Stimulated activated CD8-positive, alpha-beta memory T cell treated with anti-CD3 and anti-CD28 coated beads, Interleukin-12 subunit alpha, Interleukin-12 subunit beta, amount 100 ng/mL, for 24 hours (primary cell): ENCODE measurements around the gene CD47.

Source experiments
- DNase-seq: peaks from one replicate; pipeline ENCODE4 v3.0.0-alpha.2; 2020; ENCODE audit errors: extremely low read depth

The CD47 gene

DNA sequence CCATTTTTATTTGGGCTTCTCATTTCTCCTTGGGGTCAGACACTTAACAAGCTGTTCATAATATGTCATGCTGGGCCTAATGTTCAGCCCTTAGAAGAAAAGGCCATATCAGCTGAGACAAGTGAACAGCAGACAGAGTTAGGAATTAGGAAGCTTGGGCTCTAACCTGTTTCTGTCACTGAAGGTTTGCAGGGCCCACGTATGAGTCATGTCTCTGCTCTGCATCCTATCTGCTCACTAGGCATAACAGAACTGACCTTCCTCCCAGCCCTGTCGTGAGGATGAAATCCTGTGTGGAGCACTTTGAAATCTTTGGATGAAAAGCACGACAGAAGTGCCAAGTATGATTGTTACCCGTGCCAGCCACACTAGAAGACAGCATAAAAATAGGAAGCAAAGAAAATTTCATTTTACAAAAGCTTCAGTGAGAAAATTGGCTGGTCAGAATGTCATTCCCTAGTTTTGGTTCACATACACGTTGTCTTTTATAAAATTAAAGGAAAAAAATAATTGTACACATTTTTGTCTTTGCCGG is 26.5 kb upstream of the CD47 start:
- no peak for DNase-seq

DNA sequence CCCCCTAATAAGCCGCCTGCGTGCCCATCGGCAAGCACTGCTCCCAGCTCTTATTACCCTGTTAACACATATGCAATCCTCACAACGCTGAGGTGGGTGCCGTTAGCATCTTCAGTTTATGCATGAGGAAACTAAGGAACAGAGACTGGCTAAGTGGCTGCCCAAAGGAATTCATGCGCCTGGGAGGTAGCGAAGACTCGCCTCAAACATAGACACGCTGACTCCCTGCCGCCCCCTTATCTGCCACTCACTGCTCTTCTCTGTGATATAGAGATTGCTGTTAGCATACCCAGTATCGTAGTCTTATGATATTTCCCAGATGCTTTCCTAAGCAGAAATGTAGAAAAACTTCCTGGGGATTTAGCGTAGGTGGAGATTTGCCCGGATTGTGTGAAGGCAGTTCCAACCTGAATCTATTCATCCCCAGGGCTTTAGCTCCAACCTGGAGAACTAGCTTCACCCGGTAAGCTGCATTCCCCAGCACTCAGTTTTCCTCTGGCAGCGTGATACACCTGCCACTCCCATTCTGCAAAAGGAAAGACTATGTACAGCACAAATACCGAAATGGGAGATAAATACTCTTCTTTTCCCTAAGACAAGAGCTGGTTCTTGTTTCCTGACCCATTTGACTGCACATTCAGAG is 23.7 kb upstream of the CD47 start:
- DNase-seq = no peak

DNA sequence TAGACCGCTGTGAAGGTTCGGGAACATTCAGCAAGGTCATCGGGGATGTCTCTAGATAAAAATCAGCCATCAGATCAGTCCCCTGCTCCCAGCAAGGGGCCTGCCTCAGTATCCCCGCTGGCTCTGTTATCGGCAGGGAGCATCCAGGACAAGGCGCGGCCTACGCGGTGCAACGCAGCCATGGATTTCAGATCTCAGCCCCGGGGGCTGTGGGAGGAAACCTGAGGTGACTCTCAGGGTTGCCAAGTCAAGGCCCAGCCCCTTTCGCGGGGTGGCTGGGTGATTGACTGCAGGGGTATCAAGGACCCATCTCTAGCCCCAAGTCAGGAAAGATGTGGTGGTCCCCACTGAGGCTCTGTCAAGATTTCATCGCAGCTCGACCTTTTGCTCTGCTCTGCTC is 23.1 kb upstream of the CD47 start:
- DNase-seq = no peak

DNA sequence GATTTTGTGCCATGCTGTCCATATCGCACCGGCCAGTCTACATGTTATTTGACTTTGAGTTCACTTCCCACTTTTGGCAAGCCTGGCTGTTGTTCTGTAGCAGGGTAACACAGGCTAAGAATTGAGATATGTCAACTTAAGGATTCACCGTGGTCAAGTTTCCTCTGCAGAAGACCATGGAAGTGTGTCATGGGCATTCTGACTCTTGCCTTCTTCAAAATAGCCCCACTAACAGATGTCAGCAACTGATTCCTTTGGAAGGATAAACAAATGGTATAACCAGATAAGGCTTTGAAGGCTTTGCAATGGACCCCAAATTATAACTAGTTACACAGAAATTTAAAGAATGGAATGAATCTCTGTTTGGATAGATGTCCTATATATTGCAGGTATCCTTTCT is 20.1 kb upstream of the CD47 start:
- DNase-seq = no peak

DNA sequence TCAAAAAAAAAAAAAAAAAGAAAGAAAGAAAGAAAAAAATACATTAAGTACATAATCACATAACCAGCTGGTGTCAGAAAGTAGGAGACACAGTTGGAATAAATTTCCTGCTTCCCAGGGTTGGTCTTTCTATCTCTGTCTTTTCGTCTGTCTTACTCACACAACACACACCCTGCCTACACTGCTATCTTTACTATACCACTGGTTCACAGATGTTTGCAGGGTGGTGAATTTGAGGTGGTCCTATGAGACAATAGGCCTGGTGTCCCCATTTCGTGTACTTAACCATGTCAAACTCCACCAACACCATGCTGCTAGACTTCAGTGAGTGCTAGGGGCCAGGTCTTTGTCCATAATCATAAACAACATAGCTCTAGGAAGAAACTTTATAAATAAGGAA is 17.6 kb upstream of the CD47 start:
- DNase-seq = no peak

DNA sequence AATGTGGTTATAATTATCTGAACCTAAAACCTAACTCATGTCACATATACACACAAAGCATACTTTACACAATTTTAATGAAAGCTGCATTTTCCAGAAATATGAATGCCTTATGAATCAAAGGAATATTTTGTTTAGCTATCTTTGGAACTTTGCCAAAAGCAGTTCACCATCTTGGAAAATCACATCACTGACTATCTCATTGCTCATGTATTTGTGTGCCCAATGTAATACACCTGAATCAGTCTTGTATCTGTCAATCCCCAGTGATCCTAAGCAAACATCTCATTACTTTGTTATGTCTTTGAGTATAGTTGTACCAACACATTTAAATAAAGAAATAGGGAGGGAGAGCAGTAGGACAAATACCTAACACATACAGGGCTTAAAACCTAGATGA is 15.6 kb upstream of the CD47 start:
- no peak for DNase-seq

DNA sequence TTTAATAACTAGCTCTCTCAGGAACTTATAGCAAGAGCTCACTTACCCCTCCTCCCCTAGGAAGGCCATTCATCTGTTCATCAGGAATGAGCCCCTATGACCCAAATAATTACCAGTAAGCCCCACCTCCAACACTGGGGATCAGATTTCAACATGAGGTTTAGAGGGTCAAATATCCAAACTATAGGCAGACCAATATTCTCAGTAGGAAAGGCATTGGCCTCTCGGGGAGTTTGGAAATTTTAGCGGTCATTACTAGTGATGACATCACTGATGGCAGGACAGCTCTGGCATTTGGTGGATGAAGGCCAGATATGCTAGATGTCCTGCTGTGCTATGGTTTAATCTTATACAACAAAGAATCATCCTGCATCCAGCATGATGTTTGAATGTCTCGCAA is 15.2 kb upstream of the CD47 start:
- DNase-seq = no peak

DNA sequence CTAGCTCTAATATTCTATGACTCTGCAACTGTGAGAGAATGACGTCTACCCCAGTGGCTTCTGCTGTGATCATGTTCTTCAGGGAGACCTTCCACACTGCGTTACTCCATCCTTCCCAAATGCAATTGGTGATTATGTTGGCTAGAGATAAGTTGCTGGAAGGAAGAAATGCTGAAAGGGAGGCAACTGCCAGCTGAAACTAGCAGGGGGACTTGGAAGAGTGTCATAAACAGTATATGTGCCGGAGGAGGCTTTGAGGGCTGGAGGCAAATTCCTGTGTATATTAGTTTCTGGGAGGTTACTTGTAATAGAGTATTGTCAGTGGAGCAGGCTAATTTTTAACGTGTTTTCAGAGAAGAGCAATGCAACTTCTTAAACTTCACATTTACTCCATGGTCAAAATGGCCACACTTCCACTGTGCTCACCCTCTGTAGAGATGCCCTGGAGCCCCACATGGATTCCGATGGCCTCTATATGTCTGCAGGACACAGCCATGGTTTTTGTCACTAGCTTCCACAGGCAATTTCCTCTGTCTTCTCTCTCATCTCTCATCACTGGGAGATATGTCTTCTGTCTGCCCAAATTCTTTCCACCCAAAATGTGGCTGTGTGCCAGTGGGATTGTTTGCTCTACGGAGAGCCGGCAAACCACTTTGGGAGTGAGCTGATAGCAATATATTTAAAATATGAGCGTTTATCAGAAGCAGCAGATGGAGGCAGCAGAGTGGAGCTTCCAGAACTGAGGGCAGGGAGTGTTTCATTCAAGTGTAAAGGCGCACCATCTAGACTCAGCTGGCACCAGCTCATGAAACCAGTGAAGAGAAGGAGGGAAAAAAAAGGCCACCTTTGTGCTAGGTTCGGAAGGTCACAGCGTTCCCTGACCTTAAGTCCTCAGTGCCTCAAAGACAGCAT is 13.3 kb upstream of the CD47 start:
- no peak for DNase-seq

DNA sequence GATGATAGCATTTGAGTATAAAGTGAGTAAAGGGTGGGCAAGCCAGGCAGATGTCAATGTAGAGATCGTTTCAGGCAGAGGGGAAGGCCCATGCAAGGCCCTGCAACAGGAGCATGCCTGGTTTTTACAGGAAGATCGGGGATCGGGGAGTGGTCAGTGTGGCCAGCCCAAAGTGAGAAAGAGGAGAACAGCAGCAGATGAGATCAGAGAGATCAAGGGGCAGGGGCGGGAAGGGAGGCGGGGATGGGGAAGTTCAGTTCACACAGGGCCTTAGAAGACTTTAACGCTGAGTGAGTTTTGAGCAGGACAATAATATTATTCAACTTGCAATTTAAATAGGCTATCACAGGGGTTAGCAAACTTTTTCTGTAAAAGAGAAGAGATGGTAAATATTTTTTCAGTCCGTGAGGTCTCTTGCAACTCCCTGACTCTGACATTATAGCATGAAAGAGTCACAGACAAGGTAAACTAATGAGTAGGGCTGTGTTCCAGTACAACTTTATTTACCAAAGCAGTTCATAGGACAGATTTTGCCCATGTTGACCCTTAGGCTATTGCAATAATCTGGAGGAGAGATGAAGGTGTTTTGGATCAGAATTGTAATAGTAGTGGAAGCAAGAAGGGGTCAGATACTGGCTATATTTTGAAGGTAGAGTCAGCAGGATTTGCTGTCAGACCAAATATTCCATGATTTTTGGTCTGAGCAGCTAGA is 12.4 kb upstream of the CD47 start:
- DNase-seq = no peak

DNA sequence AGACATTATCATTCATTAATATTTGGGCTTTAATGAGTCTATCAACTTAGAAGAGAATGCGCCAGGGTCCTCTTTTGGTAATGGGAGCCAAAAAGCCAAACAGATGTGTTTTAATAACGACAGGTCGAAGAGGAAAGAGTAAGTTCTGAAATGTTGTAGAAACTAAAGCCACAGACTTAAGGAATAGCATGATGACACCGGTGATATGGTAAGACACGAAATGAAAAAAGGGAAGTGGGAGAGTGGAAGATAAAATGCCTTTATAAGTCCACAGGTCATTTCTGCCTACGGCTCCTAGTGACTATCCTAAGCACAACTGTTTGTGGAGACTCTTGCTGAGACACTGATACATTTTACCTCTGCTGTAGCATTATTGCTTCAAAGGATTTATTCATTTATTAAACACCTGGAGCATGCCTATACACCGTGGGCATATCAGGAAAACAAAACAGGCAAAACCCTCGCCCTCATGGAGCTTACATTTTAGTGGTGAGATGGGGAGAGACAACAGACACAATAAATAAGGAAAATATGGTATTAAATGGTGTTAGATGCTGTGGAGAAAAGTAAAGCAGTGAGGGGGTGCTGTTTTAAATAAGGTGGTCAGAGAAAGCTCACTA is 11.7 kb upstream of the CD47 start:
- DNase-seq = no peak

DNA sequence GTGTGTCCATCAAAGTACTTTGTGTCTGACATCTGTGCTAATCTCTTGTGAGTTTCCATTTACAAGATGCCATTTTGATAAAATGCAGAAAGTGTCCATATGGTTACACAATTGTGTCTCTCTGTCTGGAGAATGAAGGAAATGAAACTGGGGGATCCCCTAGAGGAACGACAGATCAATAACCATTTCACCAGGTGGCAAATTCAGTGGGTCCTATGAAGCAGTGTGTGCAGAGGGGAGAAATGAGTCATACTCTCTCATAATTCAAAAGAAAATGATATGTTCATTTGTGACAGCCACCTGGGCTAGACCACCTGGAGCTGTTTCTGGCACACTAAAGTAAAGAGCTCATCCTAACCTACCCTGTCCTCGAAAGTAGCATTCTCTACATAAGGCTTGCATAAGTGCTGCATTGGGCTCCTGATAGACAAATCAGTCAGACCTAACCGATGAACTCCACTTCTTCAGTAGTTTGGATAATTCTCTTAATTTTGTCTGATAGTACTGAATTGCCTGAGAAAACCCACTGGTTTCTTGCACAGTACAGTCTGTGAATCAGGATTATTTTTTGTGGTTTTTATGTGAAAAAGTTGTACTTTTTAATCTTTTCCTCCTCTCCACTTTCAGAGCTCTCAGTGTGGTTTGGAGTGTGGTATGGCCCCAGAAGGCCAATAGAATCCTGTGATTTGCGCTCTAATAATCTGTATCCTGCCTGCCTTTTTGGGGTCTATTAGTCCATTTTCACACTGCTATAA is 10.3 kb upstream of the CD47 start:
- no peak for DNase-seq

DNA sequence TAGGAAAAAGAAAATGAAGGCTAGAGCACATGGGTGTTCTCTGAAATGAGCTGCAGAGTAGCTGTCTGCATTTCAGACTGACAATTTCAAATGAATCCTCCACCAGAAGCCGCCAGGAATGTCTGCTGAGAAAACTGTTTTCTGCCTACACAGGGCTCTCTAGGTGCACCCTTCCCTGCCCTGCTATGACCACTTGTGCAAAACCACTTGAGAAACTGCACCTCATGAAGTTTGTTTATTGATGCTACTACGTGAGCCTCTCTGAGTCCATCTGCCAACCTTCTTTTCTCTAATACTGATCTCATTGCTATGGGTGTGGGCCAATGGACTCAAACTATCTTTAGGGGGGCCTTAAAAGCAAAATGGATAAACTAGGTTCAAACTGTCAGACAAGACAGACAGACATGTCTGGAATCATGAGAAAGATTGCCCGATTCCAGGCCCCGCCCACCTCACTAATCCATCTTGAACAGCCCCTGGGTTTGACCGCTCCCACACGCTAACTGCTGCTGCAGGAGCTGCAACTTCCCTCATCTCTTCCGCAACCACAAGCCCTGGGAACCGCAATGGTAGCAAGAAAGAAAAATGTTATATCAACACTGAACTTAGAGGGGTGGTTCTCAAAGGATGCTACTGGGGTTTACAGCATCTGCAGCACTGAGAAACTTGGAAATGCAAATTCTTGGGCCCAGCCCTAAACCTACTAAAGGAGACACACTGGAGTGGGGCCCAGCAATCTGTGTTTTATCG is 9.0 kb upstream of the CD47 start:
- DNase-seq = no peak

DNA sequence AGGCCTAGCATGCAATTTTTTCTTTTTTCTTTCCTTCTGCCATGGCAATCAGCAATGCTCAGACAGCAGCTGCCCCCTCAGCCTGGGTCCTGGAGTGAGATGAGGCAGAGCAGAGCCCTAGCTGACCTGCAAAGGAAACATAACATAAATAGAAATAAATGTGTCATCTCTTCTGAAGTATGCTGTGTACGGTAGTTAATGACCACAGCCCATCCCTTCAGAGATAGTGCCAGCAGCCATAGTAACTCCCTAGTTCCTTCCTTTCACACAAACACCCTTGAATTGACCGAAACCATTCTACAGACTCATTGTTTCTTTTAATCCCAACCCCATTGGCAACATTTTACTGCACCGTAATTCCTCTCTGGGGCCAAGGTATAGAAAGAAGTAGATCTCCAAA is 8.4 kb upstream of the CD47 start:
- DNase-seq = no peak

DNA sequence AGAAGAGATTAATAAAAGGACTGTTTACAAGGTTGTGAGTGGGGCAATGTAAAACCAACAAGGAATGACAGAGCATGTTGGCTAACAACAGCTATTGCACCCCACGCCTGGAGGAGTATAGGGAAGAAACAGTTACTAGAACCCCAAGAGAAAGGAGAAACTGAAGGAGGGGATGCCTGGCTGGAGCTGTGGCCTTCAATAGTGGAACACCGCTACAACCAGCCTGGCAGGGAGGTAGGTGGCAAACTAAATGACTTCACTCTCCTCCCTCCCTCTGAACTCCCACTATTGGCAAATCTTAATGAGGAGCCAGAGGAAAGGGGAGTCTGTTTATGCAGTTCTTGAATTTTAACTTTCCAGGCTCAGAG is 7.2 kb upstream of the CD47 start:
- no peak for DNase-seq

DNA sequence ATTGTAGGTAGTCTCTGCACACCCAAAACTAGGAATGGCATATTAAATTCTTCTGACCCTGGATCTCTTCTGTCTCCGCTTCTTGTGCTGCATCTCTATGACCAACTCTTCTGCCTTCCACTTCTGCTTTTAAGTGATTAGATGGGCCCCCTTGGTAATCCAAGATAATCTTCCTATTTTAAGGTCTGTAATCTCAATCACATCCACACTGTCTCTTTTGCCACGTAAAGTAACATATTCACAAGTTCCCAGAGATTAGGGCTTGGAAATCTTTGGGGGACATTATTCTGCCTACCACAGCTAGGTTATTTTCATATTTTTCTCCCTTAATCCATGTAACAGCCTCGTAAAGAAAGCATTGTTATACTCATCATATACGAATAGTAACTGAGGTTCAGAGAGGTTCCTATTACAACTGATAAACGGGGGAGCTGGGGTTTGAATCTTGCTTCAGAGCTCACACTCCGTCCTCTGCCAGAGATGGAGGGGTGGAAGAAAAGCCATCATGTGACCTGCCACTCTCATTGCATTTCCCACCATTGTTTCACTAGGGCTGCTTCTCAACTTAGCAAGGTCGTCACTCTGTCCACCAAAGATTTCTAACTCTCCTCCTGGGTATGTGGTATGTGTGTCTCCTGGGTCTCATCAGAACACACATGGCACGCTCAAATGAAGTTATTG is 6.6 kb upstream of the CD47 start:
- no peak for DNase-seq

DNA sequence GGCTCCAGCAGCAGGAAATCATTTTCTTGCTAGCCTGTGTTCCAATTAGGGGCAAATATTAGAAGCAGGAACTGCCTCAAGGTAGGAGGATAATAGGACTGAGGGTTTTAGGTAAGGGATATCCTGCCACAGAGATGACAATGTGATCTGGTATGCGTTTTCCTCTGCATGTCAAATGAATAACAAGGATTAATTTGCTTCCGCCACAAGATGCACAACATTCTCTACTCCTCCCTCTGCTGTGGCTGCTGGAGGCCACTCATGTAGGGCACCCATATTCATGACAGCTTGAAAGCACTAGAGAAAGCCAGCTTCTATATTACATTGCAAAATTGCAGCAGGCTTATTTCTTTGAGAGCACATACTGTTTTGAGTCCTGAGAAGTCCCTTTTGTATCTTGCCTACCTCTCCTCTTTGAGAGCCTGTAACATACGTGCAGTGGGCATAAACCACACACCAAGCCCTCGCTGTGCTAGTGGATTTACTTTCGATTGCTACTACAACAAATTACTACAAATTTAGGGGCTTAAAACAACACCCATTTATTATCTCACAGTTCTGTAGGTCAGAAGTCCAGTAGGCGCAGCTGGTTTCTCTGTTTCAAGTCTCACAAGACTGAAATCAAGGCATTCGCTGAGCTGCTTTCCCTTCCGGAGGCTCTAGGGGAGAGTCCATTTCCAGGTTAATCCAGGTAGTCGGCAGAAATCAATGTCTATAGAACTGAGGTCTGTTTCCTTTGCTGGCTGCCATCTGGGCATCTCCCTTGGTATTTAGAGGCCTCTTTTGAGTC is 5.9 kb upstream of the CD47 start:
- no peak for DNase-seq

DNA sequence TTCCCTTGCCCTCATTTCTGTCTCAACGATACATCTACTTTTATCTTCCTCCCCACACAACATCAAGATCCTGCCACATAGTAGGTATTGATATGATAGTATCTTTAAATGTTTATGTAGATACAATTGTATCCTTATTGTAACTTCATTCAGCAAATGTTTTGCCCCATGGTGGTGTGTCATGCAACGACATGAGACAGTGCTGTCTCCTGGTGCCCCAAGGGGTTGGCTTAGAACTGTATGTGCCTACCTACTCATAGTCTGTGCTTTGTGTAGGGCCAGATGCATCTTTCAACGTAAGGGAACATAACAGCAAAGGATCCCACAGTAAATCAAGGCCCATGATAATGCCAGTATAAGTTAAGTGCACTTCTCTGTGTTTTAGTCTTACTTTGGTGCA is 2.8 kb upstream of the CD47 start:
- no peak for DNase-seq

DNA sequence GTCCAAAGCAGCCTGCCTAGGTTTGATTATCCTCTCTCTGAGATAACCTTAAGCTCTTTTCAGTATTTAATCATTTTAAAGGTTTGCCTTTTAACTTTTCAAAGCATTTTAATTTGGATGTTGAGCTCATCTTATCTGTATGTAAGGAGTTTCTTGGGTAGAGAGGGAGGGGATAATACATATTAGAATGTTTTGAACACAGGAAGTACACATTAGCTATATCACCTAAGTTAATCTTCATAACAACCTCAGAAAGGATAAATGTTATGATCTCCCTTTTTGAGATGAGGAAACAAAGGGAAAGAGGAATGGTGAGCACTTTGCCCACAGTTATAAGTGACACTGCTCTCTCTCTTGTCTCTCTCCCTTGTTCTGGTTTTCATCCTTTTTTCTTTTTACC is 2.2 kb upstream of the CD47 start:
- DNase-seq = no peak

DNA sequence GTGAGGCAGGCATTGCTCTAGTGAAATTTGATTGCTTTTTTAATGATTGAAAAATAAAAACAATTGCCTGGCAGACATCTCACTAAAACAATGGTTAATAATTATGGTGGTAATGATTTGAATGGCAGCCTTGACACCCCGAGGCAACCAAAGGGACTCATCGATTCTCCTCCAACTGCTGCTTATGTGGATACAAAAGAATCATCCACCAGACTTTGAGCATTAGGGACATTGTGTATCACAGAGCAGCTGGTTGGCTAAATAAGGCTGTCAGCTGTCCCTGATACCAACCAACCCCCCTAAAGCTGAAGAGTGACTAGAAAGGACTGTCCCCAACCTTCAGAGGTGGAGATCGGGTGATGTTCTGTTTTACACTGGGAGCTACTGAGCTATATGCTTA is 1.7 kb upstream of the CD47 start:
- no peak for DNase-seq
